Retinal pigment epithelial cell (primary cell): ENCODE data around the gene MVB12B.

ENCODE experiments used
- DNase-seq: peaks from one replicate; pipeline ENCODE4 v3.0.0-alpha.2; 2010; ENCODE audit warnings: low read depth
- H3K4me3 ChIP-seq: 2 replicates; pipeline ENCODE4 v1.5.1; 2011; ENCODE audit warnings: mild to moderate bottlenecking, low read length, control low read depth, moderate library complexity
- CTCF ChIP-seq: conservative IDR thresholded peaks from 2 replicates; pipeline ENCODE4 v1.5.1; 2011; ENCODE audit warnings: low read depth, low read length, control low read depth, inconsistent platforms

The MVB12B gene

DNA sequence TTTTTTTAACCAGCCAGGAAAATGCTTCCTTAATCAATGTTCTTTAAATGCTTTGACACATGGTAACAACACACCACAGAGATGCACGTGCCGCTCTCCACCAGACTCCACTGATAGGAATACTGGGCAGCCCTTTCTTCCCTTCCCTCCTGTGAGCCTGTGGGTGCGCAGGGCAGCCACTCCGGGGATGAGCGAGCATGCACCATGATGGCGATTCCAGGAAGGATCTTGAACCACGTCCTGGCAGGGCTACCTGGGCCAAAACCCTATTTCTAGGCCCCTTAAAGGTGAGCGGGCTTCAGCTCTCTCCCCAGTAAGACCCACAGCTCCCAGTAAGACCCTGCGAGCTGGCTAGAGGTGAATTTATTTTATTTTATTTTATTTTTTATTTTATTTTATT lies 128.2 kb downstream of the MVB12B start:
- no peak for TF ChIP-seq CTCF
- H3K4me3 ChIP-seq: no peak overlapping the region
- no peak for DNase-seq

DNA sequence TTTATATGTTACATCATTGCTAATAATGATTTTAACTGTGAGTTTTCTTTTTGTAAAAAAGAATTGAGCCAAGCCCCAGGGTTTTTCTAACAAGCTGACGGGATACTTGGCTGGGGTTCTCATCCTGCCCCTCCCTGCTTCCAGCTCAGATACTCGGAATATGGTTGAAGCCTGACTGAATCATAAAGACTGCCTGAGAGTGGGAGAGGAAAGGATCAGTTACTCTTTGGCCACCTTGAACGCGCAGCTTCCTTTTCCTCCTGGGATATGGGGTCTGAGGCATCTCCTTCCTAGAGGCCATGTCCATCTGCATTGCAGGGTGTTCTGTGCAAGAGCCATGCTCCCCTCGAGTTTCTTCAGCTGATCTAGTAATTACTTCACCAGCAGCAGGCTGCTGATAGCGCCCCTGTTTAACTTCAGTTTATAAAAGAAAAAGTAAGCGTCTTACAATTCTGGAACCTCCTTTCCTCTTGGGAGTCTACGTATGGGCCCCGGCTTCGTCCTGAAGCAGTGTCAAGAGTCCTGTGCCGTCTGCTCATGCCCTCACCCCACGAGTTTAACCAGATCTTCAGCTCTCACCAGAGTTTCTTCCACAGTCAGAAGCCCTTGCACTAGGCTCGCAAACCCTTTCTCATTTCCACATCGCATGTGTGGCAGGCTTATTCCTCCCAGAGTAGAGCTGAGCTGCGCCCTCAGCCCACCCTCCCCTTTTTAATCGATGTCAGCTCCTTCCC lies 130.0 kb downstream of the MVB12B start:
- no peak for DNase-seq
- H3K4me3 ChIP-seq: no peak overlapping the region
- no peak for TF ChIP-seq CTCF

- TF ChIP-seq CTCF: no peak
- no peak overlapping the region for H3K4me3 ChIP-seq
- no peak for DNase-seq
Measured at GRCh38 chr9:126457175-126457547, 130.5 kb downstream of the MVB12B start.

GRCh38 chr9:126457890-126458289 lies 131.3 kb downstream of the MVB12B start:
- TF ChIP-seq CTCF: no peak
- H3K4me3 ChIP-seq: no peak overlapping the region
- DNase-seq: no peak

- TF ChIP-seq CTCF: no peak
- no peak overlapping the region for H3K4me3 ChIP-seq
- DNase-seq: no peak
Measured at GRCh38 chr9:126459126-126459525, 132.5 kb downstream of the MVB12B start.

GRCh38 chr9:126459546-126459945 lies 132.9 kb downstream of the MVB12B start:
- no peak for TF ChIP-seq CTCF
- DNase-seq: no peak
- H3K4me3 ChIP-seq: no peak overlapping the region
